DOHH2 (cell line): ENCODE results near the gene EMX1.

Experiments
- CTCF ChIP-seq: fragments of 200-600 bp; sonication (generic); IDR thresholded peaks from one replicate; pipeline ENCODE4 v1.5.1; 2014; ENCODE audit warnings: antibody characterized with exemption, mild to moderate bottlenecking, low read depth, low read length; ENCODE audit not compliant: poor library complexity, severe bottlenecking
- EZH2phosphoT487 ChIP-seq: fragments of 200-600 bp; sonication (generic); IDR thresholded peaks from 2 replicates; pipeline ENCODE4 v1.6.1; 2017; ENCODE audit warnings: borderline replicate concordance, mild to moderate bottlenecking, antibody characterized with exemption, low read length, moderate library complexity, mixed read lengths

DNA sequence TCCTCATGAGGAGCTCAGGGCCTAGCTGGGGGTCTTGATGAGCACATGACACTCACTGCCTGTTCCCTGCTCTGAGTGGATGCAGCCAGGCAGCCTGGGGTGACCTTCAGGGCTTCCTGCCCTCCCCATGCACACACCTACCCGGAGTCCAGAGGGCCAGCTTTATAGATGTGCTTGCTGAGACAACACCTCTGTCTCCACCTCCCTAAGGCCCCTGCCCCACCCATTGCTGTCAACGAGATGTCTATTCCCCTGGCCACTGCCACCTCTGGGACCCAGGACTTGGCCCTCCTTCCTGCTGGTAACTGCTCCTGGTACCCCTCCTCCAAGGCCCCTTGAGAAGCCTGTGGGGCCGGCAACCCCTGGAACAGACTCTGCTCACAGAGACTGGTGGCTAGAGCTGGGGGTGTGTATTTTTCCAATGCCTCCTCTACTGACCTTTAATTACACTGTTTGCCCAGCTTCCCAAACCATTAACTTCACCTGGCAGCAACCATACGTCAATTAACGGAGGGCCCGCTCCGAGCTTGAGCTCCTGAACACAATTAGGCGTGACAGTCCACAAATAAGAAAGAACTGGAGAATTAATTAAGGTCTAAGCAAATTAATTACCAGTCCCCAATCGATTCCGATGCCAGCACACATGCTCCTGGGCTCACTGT lies 66.3 kb downstream of the EMX1 start:
- TF ChIP-seq CTCF (no peak), EZH2phosphoT487 (no peak)
